HG02588 (cell line): ENCODE data around the gene AQP12A.

Source experiments
- ATAC-seq: cut with Tn5 transposase; IDR thresholded peaks from one replicate; pipeline ENCODE4 v1.9.1; 2021; ENCODE audit warnings: mild to moderate bottlenecking, moderate library complexity; ENCODE audit not compliant: unreplicated experiment

The AQP12A gene

DNA sequence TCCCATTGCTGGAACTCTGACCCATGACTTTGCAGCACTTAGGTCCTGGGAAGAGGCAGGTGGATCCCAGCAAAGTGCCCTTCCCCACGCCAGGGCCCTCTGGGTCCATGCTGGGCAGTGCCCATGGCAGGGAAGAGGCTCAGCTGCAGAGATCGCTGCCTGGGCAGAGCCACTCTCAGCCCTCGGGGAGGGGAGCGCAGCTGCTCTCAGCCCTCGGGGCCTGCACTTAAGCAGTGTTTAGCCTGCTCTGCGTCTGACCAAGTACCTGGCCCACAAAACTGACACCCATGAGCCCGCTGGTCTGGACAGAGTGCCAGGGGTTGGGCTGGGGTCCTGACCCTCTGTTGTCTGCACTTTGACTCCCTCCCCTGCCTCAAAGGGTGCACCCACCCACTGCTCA is 46.3 kb downstream of the AQP12A start:
- ATAC-seq, result no peak

DNA sequence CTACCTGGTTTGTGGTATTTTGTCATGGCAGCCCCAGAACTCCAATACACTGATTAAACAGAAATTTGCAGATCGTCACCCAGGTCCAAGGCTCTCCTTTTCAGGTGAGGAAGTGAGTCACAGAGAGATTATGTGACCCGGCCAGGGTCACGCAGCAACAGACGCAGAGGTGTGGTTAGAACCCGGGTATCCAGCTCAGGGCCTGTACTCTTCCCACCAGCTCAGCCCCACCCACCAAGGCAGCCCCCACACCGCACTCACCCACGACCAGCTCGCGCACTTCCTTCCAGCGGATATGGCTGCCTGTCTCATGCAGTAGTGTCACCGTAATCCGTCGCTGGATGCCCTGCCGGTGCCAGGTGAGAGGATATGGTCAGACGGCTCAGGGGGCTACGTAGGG is 48.1 kb downstream of the AQP12A start:
- no peak for ATAC-seq

DNA sequence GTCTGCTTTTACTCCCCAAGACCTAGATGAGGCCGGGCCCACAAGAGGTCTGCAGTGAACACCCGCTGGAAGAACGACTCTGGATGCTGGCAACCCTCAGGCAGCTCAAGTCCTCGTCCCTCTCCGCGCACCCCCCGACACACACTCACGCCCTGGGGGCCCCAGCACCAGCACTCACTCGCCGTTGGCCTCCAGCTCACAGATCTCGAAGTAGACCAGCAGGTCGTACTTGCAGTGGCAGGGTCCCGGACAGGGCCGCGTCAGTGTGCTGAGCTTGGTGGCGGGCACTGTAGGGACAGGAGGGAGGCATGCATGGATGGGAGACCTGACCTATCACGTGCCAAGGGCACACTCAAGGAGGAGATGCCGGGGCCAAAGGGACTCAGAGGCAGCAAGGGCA is 49.4 kb downstream of the AQP12A start:
- ATAC-seq, result no peak

DNA sequence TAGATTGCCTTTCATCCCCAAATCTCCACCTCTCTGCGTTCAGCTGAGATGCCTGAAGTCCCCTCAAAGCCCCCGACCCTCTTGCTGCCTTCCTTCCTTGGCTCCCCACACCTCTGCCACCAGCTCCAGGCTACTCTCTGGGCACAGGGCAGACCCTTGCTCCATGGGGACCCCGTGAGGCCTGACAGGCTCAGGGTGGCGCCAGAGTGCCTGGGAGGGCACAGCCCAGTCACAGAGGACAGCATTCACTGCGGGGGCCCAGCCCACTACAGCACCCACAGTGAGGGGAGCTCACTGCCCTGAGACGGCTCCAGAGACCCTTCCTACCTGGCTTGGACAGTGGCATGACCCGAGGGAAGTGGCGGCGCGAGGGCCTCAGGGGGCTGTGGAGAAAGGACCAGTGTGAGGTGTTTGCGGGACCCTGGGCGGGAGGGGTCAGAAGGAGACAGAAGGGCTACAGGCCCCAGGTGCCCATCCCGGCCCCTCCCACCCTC is 51.0 kb downstream of the AQP12A start:
- ATAC-seq, result no peak

DNA sequence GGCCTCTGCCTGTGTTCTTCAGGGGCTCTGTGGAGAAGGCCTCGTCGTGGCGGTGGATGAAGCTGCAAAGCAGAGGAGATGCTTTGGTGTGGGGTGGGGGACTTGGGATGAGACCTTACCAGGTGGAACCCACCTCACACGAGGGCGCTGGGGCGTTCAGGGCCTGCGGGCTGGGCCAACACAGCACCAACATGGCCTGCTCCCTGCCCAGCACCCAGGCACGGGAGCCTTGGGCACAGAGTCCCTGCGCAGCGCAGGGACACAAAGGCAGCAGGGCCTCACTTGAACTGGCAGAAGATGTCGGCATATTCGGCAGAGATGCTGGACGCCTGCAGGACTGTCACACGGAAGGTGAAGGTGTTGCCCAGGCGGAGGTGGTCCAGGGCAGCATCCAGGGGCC is 53.8 kb downstream of the AQP12A start:
- ATAC-seq, result no peak

DNA sequence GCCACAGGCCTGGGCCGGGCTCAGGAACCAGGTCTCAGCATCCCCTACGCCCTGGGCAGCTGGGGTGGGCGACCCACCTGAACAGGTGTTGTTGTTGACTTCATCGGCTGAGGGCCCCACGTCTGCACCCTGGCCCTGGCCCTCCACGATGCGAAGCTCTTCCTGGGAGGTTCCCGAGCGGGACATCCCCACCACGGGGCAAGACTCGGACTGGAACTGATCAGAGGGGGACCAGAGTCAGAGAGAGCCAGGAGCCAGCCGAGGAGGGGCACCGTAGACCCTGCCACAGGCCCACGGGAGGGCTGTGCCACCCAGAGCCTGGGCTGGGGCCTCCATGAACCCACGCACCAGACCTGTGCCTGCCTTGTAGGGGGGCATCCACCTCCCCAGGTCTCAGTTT is 54.3 kb downstream of the AQP12A start:
- no peak for ATAC-seq

DNA sequence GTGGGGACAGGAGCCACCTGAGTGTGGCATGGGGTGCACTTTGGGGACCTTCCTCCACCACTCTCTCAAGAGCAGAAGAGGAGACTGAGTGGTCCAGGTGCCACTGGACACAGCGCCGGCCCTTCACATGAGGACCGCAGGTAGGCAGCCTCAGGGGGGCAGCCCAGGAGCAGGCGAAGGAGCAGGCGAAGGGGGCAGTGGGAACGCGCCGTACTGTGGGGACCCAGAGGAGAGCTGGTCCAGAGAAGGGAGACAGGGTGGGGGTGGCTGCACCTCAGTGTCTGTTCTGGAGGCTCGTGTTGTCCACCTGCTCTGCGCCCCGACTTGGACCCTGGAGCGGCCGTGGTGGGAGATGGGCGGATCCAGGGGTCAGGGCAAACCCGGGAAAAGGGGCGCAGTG is 55.0 kb downstream of the AQP12A start:
- no peak for ATAC-seq

DNA sequence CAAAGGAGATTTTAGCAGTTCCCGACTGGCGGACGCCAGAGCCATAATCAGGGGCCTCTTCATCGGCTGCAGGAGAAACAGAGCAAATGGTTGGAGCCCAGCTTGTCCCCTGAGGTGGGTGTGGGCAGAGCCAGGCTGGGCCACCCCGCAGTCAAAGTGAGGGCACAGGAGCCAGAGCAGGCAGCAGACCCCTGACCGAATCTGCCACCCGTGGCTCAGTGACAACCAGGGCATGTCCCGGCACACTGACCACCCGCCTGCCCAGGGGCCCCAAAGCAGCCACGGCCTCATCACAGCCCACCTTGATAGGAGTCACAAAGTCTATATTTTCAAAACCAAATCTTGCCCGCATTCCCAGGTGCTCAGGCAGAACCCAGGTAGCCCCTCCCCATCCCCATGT is 55.6 kb downstream of the AQP12A start:
- no peak for ATAC-seq
